ENCODE results near the gene RNF214.

DNA sequence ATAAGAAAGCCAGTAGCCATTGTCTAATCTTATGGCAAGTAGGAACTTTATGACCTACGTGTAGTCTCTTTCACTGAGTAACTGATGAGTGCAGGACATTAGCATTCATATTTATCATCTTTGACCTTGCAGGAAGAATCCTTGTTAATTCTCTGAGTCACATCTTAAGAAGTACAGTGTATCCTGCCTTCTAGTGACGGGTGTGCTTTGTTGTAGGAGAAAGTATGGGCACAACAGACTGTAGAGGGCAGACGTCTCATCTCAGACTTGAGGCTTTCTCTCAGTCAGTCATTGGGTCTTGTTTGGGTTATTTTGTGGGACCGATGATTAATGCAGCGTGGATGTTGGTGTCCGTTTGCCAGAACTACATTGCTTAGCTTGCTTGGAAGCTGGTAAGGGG is 6.8 kb downstream of the RNF214 start:
- TF ChIP-seq, protein P1, sequence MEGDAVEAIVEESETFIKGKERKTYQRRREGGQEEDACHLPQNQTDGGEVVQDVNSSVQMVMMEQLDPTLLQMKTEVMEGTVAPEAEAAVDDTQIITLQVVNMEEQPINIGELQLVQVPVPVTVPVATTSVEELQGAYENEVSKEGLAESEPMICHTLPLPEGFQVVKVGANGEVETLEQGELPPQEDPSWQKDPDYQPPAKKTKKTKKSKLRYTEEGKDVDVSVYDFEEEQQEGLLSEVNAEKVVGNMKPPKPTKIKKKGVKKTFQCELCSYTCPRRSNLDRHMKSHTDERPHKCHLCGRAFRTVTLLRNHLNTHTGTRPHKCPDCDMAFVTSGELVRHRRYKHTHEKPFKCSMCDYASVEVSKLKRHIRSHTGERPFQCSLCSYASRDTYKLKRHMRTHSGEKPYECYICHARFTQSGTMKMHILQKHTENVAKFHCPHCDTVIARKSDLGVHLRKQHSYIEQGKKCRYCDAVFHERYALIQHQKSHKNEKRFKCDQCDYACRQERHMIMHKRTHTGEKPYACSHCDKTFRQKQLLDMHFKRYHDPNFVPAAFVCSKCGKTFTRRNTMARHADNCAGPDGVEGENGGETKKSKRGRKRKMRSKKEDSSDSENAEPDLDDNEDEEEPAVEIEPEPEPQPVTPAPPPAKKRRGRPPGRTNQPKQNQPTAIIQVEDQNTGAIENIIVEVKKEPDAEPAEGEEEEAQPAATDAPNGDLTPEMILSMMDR (IDR thresholded peaks at IDR 0.05): no peak
- no peak for TF ChIP-seq POLR2A (IDR thresholded peaks at IDR 0.05)
